Erythroblast (primary cell): Measurements from ENCODE around the gene LCA5L.

Source experiments
- GATA1 ChIP-seq: IDR thresholded peaks from 2 replicates; pipeline ENCODE4 v1.6.1; 2011; ENCODE audit warnings: low read depth, mild to moderate bottlenecking, control low read depth, low read length, moderate library complexity
- POLR2A ChIP-seq: IDR thresholded peaks from 2 replicates; pipeline ENCODE4 v1.6.1; 2011; ENCODE audit warnings: mild to moderate bottlenecking, low read length

- TF ChIP-seq POLR2A: no peak
- no peak for TF ChIP-seq GATA1
Measured at GRCh38 chr21:39400173-39400572, 45.4 kb downstream of the LCA5L start.
